ENCODE data around the gene ZNF850.
A peak's percentile ranks its signal among the peaks of the same experiment; 100 is the strongest.

The ZNF850 gene

DNA sequence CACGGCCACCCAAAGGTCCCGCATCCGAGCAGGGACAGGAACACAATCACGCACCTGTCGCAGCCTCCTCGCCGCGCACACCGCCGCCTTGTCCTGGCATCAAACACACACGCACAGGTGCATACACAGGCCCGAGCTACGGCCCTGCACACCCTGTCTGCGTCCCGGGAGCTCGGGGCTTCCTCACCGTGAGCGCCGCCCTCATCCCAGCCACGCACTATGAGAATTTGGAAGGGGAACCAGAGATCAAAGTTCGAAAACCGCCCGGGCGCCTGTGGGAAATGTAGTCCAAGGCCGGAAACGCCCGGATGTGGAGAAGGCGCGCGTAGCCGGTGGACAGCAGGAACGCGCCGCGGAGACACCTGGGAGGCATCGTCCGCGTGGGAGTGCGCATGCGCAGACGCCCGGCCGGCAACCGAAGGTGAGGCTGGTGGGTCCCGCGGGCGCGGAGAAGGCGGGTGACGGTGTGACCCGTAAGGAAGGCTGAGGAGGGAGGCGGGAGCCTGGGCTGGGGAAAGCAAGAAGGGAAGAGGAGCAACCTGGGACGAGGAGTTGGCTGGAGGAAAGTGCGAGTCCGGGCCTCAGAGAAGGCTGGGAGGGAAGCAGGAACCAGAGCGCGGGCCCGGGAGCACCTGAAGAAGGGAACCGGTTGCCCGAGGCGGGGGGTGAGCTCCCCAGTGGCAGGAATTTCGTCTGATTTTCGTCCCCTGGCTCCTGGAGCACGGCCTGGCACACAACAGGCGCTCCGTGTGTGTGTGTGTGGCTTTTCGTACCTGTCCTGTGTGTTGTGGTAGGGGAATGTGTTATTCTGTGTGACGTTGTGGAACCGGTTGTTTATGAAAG lies 85.2 kb downstream of the ZNF850 start, which contains the start of gene ZNF567:
TSS of gene ZNF567 (plus strand) at position 399 of the 843 bp plus-strand sequence. CDS start 7,256 bp downstream, outside the sequence.
- DNase-seq: peak; percentile 97

DNA sequence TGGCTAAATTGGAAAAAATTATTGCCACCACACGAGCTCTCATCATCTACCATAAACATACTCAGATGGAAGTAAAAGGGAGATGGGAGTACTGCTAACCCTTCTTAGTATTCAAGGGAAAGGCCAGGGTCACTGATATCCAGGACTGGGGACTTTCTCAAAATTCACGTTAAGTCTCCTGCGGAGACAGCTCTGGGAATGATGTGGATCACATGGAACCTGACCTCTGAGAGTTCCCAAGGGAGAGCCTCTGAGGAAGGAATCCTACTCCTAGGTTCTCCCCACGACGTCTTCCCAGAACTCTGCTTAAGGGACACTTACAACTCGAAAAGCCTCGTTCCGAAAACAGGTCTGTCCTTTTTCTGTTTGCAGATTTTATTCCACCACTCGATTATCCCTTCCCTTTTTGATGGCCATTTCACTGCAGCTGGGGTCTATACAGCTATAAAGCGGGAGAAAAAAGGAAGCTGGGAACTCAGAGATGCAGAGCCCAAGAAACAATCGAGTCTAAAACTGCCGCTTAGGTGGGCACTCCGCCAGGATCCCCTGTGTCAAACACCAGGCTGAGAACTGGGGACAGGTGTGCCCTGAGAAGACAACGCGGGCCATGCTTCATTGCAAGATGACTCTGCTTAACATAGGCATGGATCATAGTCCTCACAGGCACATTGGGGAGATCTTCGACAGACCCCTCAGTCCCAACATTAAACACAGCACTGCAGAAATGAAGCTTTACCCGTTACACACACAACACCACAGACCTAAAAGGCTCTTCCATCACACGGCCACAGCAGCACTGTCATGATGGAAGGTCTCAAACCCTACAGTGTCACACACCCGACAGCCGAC lies 86.0 kb downstream of the ZNF850 start:
- no peak for DNase-seq

DNA sequence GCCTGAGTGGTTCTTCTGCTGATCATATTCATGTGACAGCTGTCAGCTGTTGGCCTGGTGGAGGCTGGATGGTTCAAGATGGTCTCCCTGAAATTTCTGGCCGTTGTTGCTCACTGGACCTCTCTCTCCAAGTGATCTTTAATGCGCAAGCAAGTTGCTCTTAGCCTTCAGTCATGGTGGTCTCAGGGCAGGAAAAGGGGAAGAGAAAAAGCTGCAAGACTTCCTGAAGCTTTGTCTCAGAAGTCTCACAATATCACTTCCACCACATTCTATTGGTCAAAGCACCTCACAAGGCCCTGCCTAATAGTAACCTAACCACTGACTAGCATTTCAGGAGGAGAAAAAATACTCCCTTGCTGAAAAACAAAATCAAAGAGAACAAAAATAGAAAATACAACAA lies 86.8 kb downstream of the ZNF850 start:
- no peak for DNase-seq

DNA sequence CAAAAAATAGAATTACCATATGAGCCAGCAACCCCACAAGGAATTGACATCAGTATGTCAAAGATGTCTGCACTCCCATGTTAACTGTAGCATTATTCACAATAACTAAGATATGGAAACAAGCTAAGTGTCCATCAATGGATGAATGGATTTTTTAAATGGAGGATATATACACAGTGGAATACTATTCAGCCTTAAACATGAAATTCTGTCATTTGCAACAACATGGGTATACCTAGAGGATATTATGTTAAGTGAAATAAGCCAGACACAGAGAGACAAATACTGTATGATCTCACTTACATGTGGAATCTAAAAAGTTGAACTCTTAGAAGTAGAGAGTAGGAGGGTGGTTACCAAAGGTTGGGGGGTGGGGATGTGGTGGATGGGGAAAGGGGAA lies 93.2 kb downstream of the ZNF850 start:
- DNase-seq: no peak

DNA sequence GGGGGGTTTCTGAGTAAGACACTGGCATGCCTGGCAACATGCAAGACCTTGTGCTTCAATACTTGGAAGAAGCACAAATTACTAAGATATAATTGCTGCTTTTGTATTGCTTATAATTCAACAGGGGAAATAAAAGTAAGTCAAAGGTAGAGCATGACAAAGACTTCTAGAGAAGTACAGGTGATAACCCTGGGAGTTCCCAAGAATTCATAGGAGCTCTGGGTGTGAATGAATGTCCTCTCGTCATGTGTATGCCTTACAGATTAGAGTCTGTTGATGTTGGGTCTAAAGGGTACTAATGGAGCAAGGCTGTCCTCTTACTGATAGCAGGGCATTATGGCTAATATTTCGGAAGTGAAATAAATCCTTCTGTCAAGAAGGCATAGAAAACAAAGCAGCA lies 98.4 kb downstream of the ZNF850 start:
- no peak for DNase-seq

DNA sequence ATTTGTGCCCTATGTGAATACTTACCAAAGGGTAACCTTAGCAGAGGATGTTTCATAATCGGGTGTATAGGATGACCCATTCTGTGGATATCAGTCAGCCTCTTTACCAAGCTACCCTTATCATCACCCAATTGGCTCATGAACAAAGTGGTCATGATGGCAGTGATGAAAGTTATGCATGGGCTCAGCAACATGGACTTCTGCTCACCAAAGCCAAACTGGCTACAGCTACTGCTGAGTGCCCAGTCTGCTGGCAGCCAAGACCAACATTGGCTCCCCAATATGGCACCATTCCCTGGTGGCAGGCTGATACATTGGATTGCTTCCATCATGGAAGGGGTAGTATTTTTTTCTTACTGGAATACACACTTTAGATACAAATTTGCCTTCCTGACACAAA lies 100.2 kb downstream of the ZNF850 start:
- no peak for DNase-seq

DNA sequence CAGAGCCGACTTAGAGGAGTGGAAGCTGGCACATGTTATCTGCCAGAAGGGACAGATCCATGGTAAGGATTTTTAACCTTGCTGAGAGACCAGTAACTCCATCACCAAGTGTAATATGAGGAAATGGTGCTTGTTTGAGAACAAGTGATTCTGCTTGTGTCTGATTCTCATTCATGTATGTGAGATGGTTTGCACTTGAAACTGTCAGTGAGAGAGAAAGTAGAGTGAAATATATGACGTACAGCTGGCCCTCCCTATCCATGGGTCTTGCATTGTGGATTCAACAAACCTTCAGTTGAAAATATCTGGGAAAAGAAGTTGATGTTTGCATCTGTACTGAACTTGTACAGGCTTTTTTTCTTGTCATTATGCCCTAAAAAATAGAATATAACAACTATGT lies 104.0 kb downstream of the ZNF850 start:
- no peak for DNase-seq

DNA sequence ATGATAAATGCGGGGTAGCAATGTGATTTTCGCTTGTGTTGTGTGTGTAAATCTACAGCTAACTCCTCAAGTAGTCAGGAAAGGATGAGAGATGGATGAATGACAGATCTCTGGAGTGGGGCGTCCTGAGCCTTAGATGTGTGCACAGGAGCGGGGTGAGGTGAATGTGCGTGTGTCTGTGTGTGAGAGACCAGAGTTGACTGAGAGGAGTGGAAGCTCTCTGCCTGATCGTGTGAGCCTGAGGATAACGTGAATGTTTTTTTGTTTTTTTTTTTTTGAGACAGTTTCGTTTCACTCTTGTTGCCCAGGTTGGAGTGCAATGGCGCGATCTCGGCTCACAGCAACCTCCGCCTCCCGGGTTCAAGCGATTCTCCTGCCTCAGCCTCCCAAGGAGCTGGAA lies 106.8 kb downstream of the ZNF850 start:
- no peak for DNase-seq
